ENCODE results near the gene QSOX1. TPM values are rescaled to one million over a fixed set of nuclear protein-coding genes. Genes with fewer than 3 reads are reported as not detected.

The QSOX1 gene
- total RNA-seq, 1 experiment from 2014 or later, result 226 TPM

- TF ChIP-seq CTCF (conservative IDR thresholded peaks at IDR 0.05), result no peak
- TF ChIP-seq EZH2 (IDR thresholded peaks at IDR 0.05; ENCODE audit: low read depth), result no peak
- Histone ChIP-seq H3F3A (ENCODE audit: insufficient read depth, low read depth) (no peaks in the 10 kb centered on the region), H2AFZ (no peak overlapping the region), H3K4me1 (replicated peaks; ENCODE audit: insufficient read depth) (0 out of 2 replicates have a peak, but pooled peaks cover 3% of the 10 kb centered on the region), H3K27me3 (ENCODE audit: insufficient read depth, low read depth) (no peaks in the 10 kb centered on the region), H3K9me2 (ENCODE audit: insufficient read depth) (no peaks in the 10 kb centered on the region), H3K9me3 (ENCODE audit: insufficient read depth, low read depth) (no peaks in the 10 kb centered on the region), H3K4me3 (no peak overlapping the region), H3K27ac (no peak overlapping the region), H3K36me3 (ENCODE audit: low read depth) (no peaks in the 10 kb centered on the region), H4K20me1 (ENCODE audit: insufficient read depth) (no peaks in the 10 kb centered on the region), H3K4me2 (no peak overlapping the region), H3K79me2 (ENCODE audit: low read depth) (no peaks in the 10 kb centered on the region)
- CTCF ChIA-PET, result no interaction called here
- POLR2A ChIA-PET (ENCODE audit: unreplicated experiment), result no interaction called here
- DNase-seq, result no peak
- BruUV-seq (replicated peaks), result no TSS peak
- intact Hi-C loops (cut with micrococcal nuclease; ENCODE audit: unreplicated experiment), result no loop called here
These were observed 58.9 kb downstream of the QSOX1 start for GRCh38 chr1:180213401-180214170.

GRCh38 chr1:180215856-180216625 lies 61.4 kb downstream of the QSOX1 start:
- Histone ChIP-seq H3K36me3 (ENCODE audit: low read depth) (no peaks in the 10 kb centered on the region), H3F3A (ENCODE audit: insufficient read depth, low read depth) (no peaks in the 10 kb centered on the region), H3K9me3 (ENCODE audit: insufficient read depth, low read depth) (no peaks in the 10 kb centered on the region), H3K4me3 (no peak overlapping the region), H3K27ac (no peak overlapping the region), H3K9me2 (ENCODE audit: insufficient read depth) (no peaks in the 10 kb centered on the region), H3K79me2 (ENCODE audit: low read depth) (no peaks in the 10 kb centered on the region), H2AFZ (no peak overlapping the region), H3K4me1 (replicated peaks; ENCODE audit: insufficient read depth) (no peaks in the 10 kb centered on the region), H4K20me1 (ENCODE audit: insufficient read depth) (no peaks in the 10 kb centered on the region), H3K4me2 (no peak overlapping the region), H3K27me3 (ENCODE audit: insufficient read depth, low read depth) (no peaks in the 10 kb centered on the region)
- no peak for TF ChIP-seq CTCF (conservative IDR thresholded peaks at IDR 0.05)
- TF ChIP-seq EZH2 (IDR thresholded peaks at IDR 0.05; ENCODE audit: low read depth), result no peak
- ChIA-PET POLR2A (ENCODE audit: unreplicated experiment) (interaction anchor here (0.5 kb wide), 1 partner anchor 230 kb away, joined by 6 read pairs; no protein-coding TSS in a partner anchor), CTCF (no interaction called here)
- DNase-seq, result no peak
- intact Hi-C loops (cut with micrococcal nuclease; ENCODE audit: unreplicated experiment), result no loop called here
- BruUV-seq (replicated peaks), result no TSS peak

- Histone ChIP-seq H3K9me2 (ENCODE audit: insufficient read depth) (no peaks in the 10 kb centered on the region), H3K79me2 (ENCODE audit: low read depth) (no peaks in the 10 kb centered on the region), H3K27ac (no peak overlapping the region), H4K20me1 (ENCODE audit: insufficient read depth) (no peaks in the 10 kb centered on the region), H3K9me3 (ENCODE audit: insufficient read depth, low read depth) (no peaks in the 10 kb centered on the region), H3K36me3 (ENCODE audit: low read depth) (no peaks in the 10 kb centered on the region), H3F3A (ENCODE audit: insufficient read depth, low read depth) (no peaks in the 10 kb centered on the region), H3K27me3 (ENCODE audit: insufficient read depth, low read depth) (no peaks in the 10 kb centered on the region), H3K4me3 (no peak overlapping the region), H3K4me1 (replicated peaks; ENCODE audit: insufficient read depth) (no peaks in the 10 kb centered on the region), H2AFZ (no peak overlapping the region), H3K4me2 (no peak overlapping the region)
- no peak for TF ChIP-seq CTCF (conservative IDR thresholded peaks at IDR 0.05)
- TF ChIP-seq EZH2 (IDR thresholded peaks at IDR 0.05; ENCODE audit: low read depth), result no peak
- DNase-seq, result no peak
- ChIA-PET CTCF (no interaction called here), POLR2A (ENCODE audit: unreplicated experiment) (no interaction called here)
- no TSS peak for BruUV-seq (replicated peaks)
- intact Hi-C loops (cut with micrococcal nuclease; ENCODE audit: unreplicated experiment), result no loop called here
These were observed 62.3 kb downstream of the QSOX1 start for GRCh38 chr1:180217006-180217405.
